ENCODE results near the gene CCDC27.
"Not testable (repeated sequence)": the region's sequence is repeated elsewhere in the genome, so short reads cannot be mapped to it uniquely, and the experiment has no call there.

CCDC27 gene

GRCh38 chr1:3790952-3791351 is 38.7 kb downstream of the CCDC27 start:
- DNase-seq (ENCODE audit: low read depth in 2 of 2), result no peak

DNA sequence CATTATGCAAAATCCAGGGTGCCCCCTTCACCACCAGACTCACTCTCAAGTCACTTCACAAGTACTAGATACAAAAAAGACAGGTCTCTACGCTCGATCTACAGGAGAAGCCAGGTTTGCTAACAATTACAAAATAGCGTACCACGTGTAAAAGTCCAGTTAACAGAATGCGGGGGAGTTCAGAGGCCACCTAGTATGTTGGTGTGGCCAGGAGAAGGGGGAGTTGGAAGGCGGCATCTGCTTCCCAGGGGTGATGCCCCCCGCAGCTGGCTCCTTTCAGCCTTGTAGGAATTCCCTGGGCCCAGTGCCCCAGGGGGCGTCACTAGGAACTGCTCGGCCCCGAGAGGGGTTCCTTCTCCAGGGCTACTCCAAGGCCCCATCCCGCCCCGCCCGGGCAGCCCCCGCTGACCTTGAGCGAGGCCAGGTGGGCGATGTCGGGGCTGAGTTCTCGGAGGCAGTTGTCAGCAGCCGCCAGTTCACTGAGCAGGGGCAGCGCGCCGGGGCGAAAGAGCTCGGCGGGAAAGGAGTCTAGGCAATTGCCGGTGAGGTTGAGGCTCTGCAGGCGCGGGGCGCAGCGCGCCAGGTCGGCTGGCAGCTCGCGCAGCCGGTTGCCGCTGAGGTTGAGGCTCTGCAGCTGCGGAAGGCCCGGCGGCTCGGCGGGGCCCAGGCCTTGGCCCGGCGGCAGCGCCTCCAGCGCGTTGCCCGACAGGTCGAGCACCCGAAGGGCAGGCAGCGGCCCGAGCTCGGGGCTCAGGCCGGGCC is 43.4 kb downstream of the CCDC27 start:
- no peak for DNase-seq (ENCODE audit: low read depth in 2 of 2)

- peak; percentile 90 to 91 for DNase-seq (ENCODE audit: low read depth in 2 of 2)
These were observed 44.2 kb downstream of the CCDC27 start, which contains the start of gene LRRC47 for GRCh38 chr1:3796215-3797061. TSS of gene LRRC47 (minus strand) at chr1:3796498. CDS start at chr1:3796476, 22 bp downstream.

- no peak for DNase-seq (ENCODE audit: low read depth in 2 of 2)
These were observed 47.9 kb downstream of the CCDC27 start for GRCh38 chr1:3799976-3800685.

DNA sequence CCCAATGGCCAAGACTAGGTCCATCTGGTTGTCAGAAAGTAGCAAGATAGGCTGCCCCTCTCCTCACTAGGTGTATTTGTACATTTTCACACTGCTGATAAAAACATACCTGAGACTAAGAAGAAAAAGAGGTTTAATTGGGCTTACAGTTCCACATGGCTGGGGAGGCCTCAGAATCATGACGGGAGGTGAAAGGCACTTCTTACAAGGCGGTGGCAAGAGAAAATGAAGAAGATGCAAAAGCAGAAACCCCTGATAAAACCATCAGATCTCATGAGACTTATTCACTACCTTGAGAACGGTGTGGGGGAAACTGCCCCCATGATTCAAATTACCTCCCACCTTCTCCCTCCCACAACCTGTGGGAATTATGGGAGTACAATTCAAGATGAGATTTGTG is 48.5 kb downstream of the CCDC27 start:
- DNase-seq (ENCODE audit: low read depth in 2 of 2), result not testable (repeated sequence)

DNA sequence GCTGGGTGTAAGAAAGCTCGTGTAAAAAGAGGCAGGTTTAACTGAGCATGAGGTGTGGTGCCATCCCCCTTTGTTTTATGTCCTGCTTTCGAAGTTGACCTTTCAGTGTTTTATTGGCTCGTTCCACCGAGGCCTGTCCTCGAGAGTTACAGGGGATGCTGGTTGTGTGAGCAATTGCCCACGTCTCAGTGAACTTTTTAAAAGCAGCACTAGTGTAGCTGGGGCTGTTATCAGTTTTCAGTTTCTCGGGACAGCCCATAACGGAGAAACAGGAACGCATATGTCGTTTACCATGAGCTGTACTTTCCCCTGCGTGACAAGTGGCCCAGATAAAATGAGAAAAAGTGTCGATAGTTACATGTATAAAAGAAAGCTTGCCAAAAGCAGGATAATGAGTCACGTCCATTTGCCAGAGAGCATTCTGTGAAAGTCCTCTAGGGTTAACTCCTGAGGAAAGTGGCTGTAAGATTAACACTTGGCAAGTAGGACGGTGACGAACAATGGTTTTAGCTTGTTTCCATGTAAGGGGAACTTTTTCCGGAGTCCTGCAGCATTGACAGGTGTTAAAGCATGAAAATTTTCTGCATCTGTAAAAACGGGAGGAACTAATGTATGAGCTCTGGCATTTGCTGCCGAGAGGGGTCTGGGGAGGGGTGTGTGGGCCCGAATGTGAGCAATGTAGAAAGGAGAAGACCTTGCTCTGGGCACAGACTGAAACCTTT is 51.8 kb downstream of the CCDC27 start:
- DNase-seq (ENCODE audit: low read depth in 2 of 2), result no peak

DNA sequence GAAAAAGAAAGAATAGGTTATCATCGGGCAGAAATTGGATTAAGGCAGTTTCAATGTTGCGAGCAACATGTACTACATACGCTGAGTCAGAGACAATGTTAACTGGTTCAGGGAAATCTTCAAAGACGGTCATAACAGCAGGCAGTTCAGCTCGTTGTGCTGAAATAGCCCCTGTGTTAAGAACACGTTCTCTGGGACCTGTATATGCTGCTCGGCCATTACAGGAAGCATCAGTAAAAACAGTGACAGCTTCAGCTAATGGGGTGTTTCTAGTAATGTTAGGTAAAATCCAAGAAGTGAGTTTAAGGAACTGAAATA is 52.3 kb downstream of the CCDC27 start:
- not testable (repeated sequence) for DNase-seq (ENCODE audit: low read depth in 2 of 2)

DNA sequence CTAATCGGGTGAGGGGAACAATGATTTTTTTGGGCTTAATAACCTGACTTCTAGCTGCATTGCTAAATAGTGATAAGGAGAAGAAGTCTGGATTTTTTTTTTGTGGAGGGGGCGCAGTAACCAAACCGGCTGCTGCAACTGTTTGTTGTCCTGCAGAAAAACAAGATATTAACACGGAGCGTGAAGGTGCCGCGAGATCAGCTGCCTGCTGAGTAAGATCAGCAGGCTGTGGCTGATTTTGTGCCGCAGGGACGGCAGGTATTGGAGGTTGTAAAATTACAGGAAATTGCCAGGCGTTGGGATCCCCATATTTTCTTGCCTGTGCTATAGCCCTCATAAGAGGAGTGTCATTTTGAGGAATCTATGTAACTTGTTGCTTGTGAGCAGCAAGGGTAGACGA is 52.8 kb downstream of the CCDC27 start:
- no peak for DNase-seq (ENCODE audit: low read depth in 2 of 2)

DNA sequence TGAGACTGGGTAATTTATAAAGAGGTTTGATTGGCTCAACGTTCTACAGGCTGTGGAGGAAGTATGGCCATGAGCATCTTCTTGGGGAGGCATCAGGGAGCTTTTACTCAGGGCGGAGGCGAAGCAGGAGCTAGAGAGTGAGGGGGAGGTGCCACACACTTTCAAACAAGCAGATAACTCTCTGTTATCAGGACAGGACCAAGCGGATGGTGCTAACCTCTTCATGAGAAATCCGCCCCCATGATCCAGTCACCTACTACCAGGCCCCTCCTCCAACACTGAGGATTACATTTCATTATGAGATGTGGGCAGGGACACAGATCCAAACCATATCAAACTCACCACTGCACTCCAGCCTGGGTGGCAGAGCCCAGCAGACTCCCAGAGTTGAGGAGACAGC is 55.5 kb downstream of the CCDC27 start:
- no peak for DNase-seq (ENCODE audit: low read depth in 2 of 2)

DNA sequence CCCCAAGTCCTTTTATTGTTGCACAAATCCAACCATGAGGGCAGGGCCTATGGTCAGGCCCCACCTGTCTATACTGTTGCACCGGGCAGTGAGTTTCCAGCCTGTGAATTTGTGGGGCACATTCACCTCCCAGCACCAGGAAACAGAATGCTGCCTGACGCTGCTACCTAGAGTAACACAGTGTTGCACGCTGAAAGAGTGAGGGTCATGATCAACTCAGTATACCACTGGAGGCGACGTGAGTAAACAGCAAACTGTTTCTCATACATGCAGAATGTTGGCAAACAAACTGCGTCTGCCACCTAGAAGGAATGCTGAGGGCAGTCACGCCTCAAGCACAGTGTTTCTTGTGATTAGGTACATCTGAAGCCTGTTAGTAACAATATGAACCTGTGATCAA is 57.4 kb downstream of the CCDC27 start:
- DNase-seq (ENCODE audit: low read depth in 2 of 2), result no peak

DNA sequence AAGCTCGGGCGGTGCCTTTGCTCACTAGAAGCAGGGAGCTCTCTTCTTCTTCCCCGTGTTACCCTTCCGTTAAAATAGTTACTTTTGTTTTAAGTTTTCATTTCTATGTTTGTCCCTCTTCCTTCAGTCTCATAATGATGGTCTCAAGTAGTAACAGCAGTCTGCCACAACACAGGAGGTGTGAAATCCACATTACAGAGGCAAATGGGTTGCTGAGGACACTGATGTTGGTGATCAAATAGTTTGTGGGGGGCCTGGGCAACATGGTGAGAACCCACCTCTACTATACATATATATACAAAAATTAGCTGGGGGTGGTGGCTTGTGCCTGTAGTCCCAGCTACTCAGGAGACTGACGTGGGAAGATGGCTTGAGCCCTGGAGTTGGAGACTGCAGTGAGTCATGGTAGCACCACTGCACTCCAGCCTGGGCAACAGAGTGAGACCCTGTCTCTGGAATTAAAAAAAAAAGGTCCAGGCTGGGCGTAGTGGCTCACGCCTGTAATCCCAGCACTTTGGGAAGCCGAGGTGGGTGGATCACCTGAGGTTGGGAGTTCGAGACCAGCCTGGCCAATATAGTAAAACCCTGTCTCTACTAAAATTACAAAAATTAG is 58.0 kb downstream of the CCDC27 start:
- DNase-seq (ENCODE audit: low read depth in 2 of 2), result not testable (repeated sequence)

GRCh38 chr1:3811595-3811911 is 59.3 kb downstream of the CCDC27 start:
- no peak for DNase-seq (ENCODE audit: low read depth in 2 of 2)

GRCh38 chr1:3814065-3814464 is 61.8 kb downstream of the CCDC27 start:
- DNase-seq (ENCODE audit: low read depth in 2 of 2), result no peak

DNA sequence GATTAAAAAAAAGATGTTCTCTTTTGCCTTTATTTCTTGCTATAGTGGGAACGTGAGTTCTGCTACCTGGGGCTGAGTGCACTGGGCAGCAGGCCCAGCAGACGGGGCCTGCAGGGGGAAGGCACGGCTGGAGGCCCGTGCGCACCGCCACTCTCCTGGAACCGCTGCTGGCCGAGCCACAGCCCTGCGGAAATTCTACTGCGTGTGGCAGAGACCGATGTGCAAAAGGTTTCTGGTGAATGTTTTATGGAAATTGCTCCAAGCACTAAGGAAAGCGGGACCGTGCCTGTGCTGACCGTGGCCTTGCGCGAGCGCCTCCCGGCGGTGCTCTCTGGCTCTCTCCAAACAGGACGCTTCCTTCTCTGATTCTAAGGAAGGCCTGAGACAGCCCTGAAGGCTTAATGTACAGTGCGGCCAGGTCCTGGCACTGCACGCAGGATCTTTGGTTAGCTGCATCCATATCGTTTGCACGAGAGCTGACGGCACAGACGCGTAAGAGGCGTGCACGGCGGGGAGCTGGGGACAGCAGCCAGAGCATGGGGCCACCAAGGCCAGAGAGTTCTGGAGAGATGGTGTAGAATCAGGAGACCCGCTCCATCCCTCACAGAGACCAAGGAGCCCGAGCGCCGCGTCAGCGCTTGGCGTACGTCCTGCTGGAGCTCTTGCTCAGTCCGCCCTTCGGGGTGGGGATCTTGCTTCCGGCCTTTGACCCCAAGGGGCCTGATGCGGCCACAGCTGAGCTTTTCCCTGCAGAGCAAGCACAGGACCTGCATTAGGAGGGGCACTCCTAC is 62.7 kb downstream of the CCDC27 start:
- DNase-seq (ENCODE audit: low read depth in 2 of 2), result no peak

GRCh38 chr1:3816331-3817137 is 64.3 kb downstream of the CCDC27 start:
- no peak for DNase-seq (ENCODE audit: low read depth in 2 of 2)

GRCh38 chr1:3817138-3817740 is 65.0 kb downstream of the CCDC27 start:
- no peak for DNase-seq (ENCODE audit: low read depth in 2 of 2)

DNA sequence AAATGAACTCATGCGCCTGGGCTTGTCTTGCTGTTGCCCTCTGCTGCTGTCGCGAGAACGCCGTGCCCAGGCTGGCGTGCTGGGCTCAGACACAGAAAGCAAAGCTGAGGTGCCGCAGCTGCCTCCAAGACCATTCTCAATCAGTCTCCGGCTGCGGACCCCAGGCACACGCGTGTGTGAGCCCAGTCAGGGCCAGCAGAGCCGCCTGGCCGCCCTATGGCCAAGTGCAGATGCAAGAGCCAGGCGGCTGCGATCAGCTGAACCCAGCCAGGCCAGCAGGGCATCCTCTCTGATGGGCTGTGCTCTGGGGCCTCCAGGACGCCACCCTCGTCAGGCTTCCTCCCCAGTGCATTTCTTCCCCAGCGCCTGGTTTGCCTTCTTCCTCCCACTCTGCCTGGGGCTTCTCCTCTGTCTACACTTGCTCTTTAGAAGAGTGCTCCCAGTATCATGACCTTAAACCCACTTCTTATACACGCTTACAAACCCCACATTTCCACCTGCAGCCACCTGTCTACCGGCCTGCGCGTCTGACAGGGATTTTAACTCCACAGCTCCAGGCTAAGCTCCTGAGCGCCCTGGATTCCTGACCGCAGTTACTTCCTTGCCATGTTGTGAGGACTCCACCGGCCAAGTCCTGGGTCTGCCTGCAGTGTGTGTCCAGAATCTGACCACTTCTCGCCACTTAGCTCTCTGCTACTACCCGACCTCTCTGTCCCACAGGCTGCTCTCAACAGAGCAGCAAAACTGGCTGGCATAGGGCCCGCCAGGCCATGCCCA is 65.8 kb downstream of the CCDC27 start:
- DNase-seq (ENCODE audit: low read depth in 2 of 2), result no peak

DNA sequence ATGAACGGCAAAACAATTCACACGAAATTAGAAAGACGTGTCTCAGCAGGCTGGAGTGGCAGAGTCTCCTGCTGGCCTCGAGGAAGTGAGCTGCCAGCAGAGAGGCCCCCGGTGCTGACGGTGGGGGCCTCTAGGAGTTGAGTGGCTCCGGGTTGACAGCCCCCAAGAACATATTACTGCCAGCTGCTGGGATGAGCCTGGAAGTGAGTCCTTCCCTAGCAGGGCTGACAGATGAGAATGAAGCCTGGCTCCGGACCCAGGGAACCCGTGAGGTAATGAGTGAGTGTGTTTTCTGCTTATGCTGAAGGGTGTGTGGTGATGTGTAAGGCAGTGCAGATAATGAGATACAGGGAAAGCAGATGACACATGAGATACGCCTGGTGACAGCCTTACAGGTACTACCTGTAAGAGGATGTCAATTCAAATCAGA is 67.5 kb downstream of the CCDC27 start:
- no peak for DNase-seq (ENCODE audit: low read depth in 2 of 2)

GRCh38 chr1:3820316-3820715 is 68.1 kb downstream of the CCDC27 start:
- DNase-seq (ENCODE audit: low read depth in 2 of 2), result no peak

Measured in stimulated activated CD8-positive, alpha-beta memory T cell treated with anti-CD3 and anti-CD28 coated beads, Interleukin-15, amount 100 ng/mL, for 48 hours (primary cell).